ENCODE results near the gene PEPD. TPM values are rescaled to one million over a fixed set of nuclear protein-coding genes. Genes with fewer than 3 reads are reported as not detected.

PEPD gene
- total RNA-seq, 1 experiment from 2014 or later = 40.5 TPM

DNA sequence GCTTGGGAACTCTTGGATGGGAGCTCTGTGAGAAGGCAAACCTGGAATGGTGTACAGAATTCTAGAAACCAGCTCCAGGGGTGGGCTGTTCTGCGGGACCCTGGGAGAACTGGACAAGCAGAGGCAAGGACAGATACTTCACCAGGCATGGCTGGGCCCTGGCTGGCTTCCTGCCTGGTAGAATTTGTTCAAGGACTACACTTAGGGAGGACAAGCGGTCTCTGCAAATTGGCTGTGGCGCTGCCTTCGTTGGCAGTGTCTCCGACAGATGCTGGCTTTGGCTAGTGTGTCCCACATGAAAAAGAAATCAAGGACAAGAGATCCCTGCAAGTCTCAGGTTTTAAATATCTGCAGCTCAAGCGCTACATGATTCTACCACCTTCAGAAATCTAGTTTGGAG is 135.6 kb downstream of the PEPD start:
- no peaks in the 10 kb centered on the region for H3K9me2 ChIP-seq (ENCODE audit: insufficient read depth)
- no peaks in the 10 kb centered on the region for H4K20me1 ChIP-seq (ENCODE audit: insufficient read depth)
- CTCF ChIA-PET = no interaction called here
- intact Hi-C loops (cut with micrococcal nuclease) = no loop called here
- H3K79me2 ChIP-seq (ENCODE audit: insufficient read depth, low read length) = peaks cover 39% of the 10 kb centered on the region
- RAD21 ChIA-PET (ENCODE audit: low non-redundant PET in 1 of 2, low total read pairs in 2 of 2, uncharacterized antibody in 2 of 2, unreplicated experiment in 2 of 2) = no interaction called here
- H3K9ac ChIP-seq (ENCODE audit: low read length) = no peak overlapping the region
- ATAC-seq (no peak), DNase-seq (ENCODE audit: low read depth, low spot score) (no peak)
- POLR2A ChIA-PET = interaction anchor here (1.2 kb wide), 1 partner anchor 10 kb away, joined by 3 read pairs; no protein-coding TSS in a partner anchor
- H3K4me3 ChIP-seq (replicated peaks in 1 of 2; ENCODE audit: low read depth in 1 of 2, low read length in 2 of 2) = no peak overlapping the region
- H3K27me3 ChIP-seq (ENCODE audit: insufficient read depth, low read length) = no peaks in the 10 kb centered on the region
- H3K27ac ChIP-seq (ENCODE audit: low read depth, low read length) = no peak overlapping the region
- no TSS peak for BruUV-seq (replicated peaks)
- no peak overlapping the region for H2AFZ ChIP-seq (ENCODE audit: low read depth, low read length, poor library complexity, severe bottlenecking)
- no peak overlapping the region for H3K4me2 ChIP-seq (ENCODE audit: low read length)
- TF ChIP-seq CBX3 (IDR thresholded peaks at IDR 0.05; ENCODE audit: low read depth) = no peak
- TF ChIP-seq YY1 (IDR thresholded peaks at IDR 0.05; ENCODE audit: extremely low read depth, insufficient replicate concordance, low read depth, low read length) = no peak
- TF ChIP-seq, protein P1, sequence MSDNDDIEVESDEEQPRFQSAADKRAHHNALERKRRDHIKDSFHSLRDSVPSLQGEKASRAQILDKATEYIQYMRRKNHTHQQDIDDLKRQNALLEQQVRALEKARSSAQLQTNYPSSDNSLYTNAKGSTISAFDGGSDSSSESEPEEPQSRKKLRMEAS (IDR thresholded peaks at IDR 0.05) = no peak
- no peak for TF ChIP-seq REST (IDR thresholded peaks at IDR 0.05; ENCODE audit: low read depth)
- TF ChIP-seq EGR1 (IDR thresholded peaks at IDR 0.05; ENCODE audit: low read depth) = no peak
- no peak for TF ChIP-seq EZH2phosphoT487 (IDR thresholded peaks at IDR 0.05; ENCODE audit: borderline replicate concordance)
- TF ChIP-seq ELF1 (IDR thresholded peaks at IDR 0.05; ENCODE audit: borderline replicate concordance, low read depth) = no peak
- TF ChIP-seq RAD21 (IDR thresholded peaks at IDR 0.05; ENCODE audit: low read depth) = no peak
- TF ChIP-seq TCF7L2 (IDR thresholded peaks at IDR 0.05; ENCODE audit: borderline replicate concordance, extremely low read depth, insufficient read depth, insufficient read length) = no peak
- TF ChIP-seq CTCF (IDR thresholded peaks at IDR 0.05 in 2 of 3, conservative IDR thresholded peaks at IDR 0.05 in 1 of 3; ENCODE audit: borderline replicate concordance in 1 of 3, insufficient read depth in 1 of 3, low read depth in 2 of 3, low read length in 2 of 3) = no peak
- TF ChIP-seq JUND (IDR thresholded peaks at IDR 0.05) = no peak
- TF ChIP-seq SIN3A (IDR thresholded peaks at IDR 0.05; ENCODE audit: low read depth) = no peak
- TF ChIP-seq, protein P2, sequence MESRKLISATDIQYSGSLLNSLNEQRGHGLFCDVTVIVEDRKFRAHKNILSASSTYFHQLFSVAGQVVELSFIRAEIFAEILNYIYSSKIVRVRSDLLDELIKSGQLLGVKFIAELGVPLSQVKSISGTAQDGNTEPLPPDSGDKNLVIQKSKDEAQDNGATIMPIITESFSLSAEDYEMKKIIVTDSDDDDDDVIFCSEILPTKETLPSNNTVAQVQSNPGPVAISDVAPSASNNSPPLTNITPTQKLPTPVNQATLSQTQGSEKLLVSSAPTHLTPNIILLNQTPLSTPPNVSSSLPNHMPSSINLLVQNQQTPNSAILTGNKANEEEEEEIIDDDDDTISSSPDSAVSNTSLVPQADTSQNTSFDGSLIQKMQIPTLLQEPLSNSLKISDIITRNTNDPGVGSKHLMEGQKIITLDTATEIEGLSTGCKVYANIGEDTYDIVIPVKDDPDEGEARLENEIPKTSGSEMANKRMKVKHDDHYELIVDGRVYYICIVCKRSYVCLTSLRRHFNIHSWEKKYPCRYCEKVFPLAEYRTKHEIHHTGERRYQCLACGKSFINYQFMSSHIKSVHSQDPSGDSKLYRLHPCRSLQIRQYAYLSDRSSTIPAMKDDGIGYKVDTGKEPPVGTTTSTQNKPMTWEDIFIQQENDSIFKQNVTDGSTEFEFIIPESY (IDR thresholded peaks at IDR 0.05; ENCODE audit: extremely low read depth, insufficient replicate concordance, low read length) = no peak
- no peak for TF ChIP-seq ZNF274 (IDR thresholded peaks at IDR 0.05; ENCODE audit: low read depth, low read length)
- TF ChIP-seq, protein P3, sequence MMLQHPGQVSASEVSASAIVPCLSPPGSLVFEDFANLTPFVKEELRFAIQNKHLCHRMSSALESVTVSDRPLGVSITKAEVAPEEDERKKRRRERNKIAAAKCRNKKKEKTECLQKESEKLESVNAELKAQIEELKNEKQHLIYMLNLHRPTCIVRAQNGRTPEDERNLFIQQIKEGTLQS (IDR thresholded peaks at IDR 0.05) = no peak
- no peak for TF ChIP-seq SP1 (IDR thresholded peaks at IDR 0.05; ENCODE audit: low read depth)
- no peak for TF ChIP-seq CEBPB (IDR thresholded peaks at IDR 0.05; ENCODE audit: low read depth)
- peaks cover 0 to 6% of the 10 kb centered on the region in 2 experiments; a peak in 2 of 4 replicates for H3K36me3 ChIP-seq (ENCODE audit: control insufficient read depth in 1 of 2, insufficient read depth in 2 of 2, low read length in 2 of 2)
- H3K4me1 ChIP-seq (ENCODE audit: control insufficient read depth in 1 of 2, insufficient read depth in 2 of 2, low read length in 2 of 2) = no peaks in the 10 kb centered on the region
- H3K9me3 ChIP-seq (ENCODE audit: control insufficient read depth in 1 of 2, insufficient read depth in 1 of 2, low read depth in 1 of 2, low read length in 2 of 2) = no peaks in the 10 kb centered on the region

Measured in HCT116 (cell line).